BLaER1 (cell line): ENCODE measurements around the gene ADARB1.

Source experiments
- H3K27ac ChIP-seq: shearing (Covaris generic); formaldehyde crosslinking; 2 replicates; pipeline ENCODE4 v1.8.1; 2022
- H3K27me3 ChIP-seq: shearing (Covaris generic); formaldehyde crosslinking; 2 replicates; pipeline ENCODE4 v1.8.1; 2022
- H3K36me3 ChIP-seq: shearing (Covaris generic); formaldehyde crosslinking; 2 replicates; pipeline ENCODE4 v1.8.1; 2022
- H3K4me1 ChIP-seq: shearing (Covaris generic); formaldehyde crosslinking; 2 replicates; pipeline ENCODE4 v1.8.1; 2022
- H3K4me2 ChIP-seq: shearing (Covaris generic); formaldehyde crosslinking; 2 replicates; pipeline ENCODE4 v1.8.1; 2022
- H3K4me3 ChIP-seq: shearing (Covaris generic); formaldehyde crosslinking; 2 replicates; pipeline ENCODE4 v1.8.1; 2022
- H3K9ac ChIP-seq: shearing (Covaris generic); formaldehyde crosslinking; 2 replicates; pipeline ENCODE4 v1.8.1; 2022
- H3K9me3 ChIP-seq: shearing (Covaris generic); formaldehyde crosslinking; 2 replicates; pipeline ENCODE4 v1.8.1; 2022
- H4K20me1 ChIP-seq: shearing (Covaris generic); formaldehyde crosslinking; 2 replicates; pipeline ENCODE4 v1.8.1; 2022
- Cebpa-rat ChIP-seq: shearing (Covaris generic); IDR thresholded peaks from 2 replicates; pipeline ENCODE4 v1.8.1; 2022

The ADARB1 gene

GRCh38 chr21:45090966-45091365 is 16.6 kb downstream of the ADARB1 start:
- Histone ChIP-seq H3K27ac (no peak overlapping the region), H3K9me3 (no peaks in the 10 kb centered on the region), H3K9ac (no peak overlapping the region), H3K36me3 (peaks cover 21% of the 10 kb centered on the region), H3K4me2 (peak overlapping the region; percentile 81), H4K20me1 (peaks cover 100% of the 10 kb centered on the region), H3K4me3 (no peak overlapping the region), H3K27me3 (no peaks in the 10 kb centered on the region), H3K4me1 (peaks cover 95% of the 10 kb centered on the region)
- no peak for TF ChIP-seq Cebpa-rat

- peak overlapping the region; percentile 62 for H3K27ac ChIP-seq
- H3K36me3 ChIP-seq = peaks cover 28% of the 10 kb centered on the region
- TF ChIP-seq Cebpa-rat = no peak
- H3K4me1 ChIP-seq = peaks cover 95% of the 10 kb centered on the region
- no peaks in the 10 kb centered on the region for H3K27me3 ChIP-seq
- H3K9me3 ChIP-seq = no peaks in the 10 kb centered on the region
- no peak overlapping the region for H3K4me3 ChIP-seq
- no peak overlapping the region; the same call in 1 of the 2 replicates for H3K9ac ChIP-seq
- peaks cover 100% of the 10 kb centered on the region for H4K20me1 ChIP-seq
- peak overlapping the region; percentile 81 for H3K4me2 ChIP-seq
Observed at GRCh38 chr21:45091550-45092322, 17.4 kb downstream of the ADARB1 start.

GRCh38 chr21:45093035-45093532 is 18.7 kb downstream of the ADARB1 start:
- 0 out of 2 replicates have a peak overlapping the region, but pooled peaks have one; percentile 13 for H3K4me3 ChIP-seq
- peak overlapping the region; percentile 81 for H3K4me2 ChIP-seq
- peak overlapping the region; percentile 59 for H3K9ac ChIP-seq
- no peaks in the 10 kb centered on the region for H3K27me3 ChIP-seq
- TF ChIP-seq Cebpa-rat = no peak
- H3K27ac ChIP-seq = peak overlapping the region; percentile 65
- peaks cover 99% of the 10 kb centered on the region for H4K20me1 ChIP-seq
- peaks cover 32% of the 10 kb centered on the region for H3K36me3 ChIP-seq
- no peaks in the 10 kb centered on the region for H3K9me3 ChIP-seq
- H3K4me1 ChIP-seq = peaks cover 95% of the 10 kb centered on the region

GRCh38 chr21:45094412-45094811 is 20.0 kb downstream of the ADARB1 start:
- Histone ChIP-seq H3K4me2 (peak overlapping the region; percentile 81), H3K9me3 (no peaks in the 10 kb centered on the region), H3K4me1 (peaks cover 98% of the 10 kb centered on the region), H3K36me3 (peaks cover 29% of the 10 kb centered on the region), H3K4me3 (no peak overlapping the region), H3K27me3 (no peaks in the 10 kb centered on the region), H4K20me1 (peaks cover 99% of the 10 kb centered on the region), H3K27ac (0 out of 2 replicates have a peak overlapping the region, but pooled peaks have one; percentile 22), H3K9ac (no peak overlapping the region)
- TF ChIP-seq Cebpa-rat = no peak

- no peaks in the 10 kb centered on the region for H3K27me3 ChIP-seq
- H3K36me3 ChIP-seq = peaks cover 33% of the 10 kb centered on the region
- H3K27ac ChIP-seq = 0 out of 2 replicates have a peak overlapping the region, but pooled peaks have one; percentile 9
- peak overlapping the region; percentile 81 for H3K4me2 ChIP-seq
- H4K20me1 ChIP-seq = peaks cover 99% of the 10 kb centered on the region
- peaks cover 100% of the 10 kb centered on the region for H3K4me1 ChIP-seq
- H3K9me3 ChIP-seq = no peaks in the 10 kb centered on the region
- TF ChIP-seq Cebpa-rat = no peak
- H3K9ac ChIP-seq = no peak overlapping the region
- no peak overlapping the region for H3K4me3 ChIP-seq
Observed at GRCh38 chr21:45095505-45095904, 21.1 kb downstream of the ADARB1 start.

GRCh38 chr21:45096217-45096616 is 21.8 kb downstream of the ADARB1 start:
- 0 out of 2 replicates have a peak overlapping the region, but pooled peaks have one; percentile 9 for H3K27ac ChIP-seq
- H3K4me1 ChIP-seq = peaks cover 100% of the 10 kb centered on the region
- H3K4me3 ChIP-seq = no peak overlapping the region
- no peaks in the 10 kb centered on the region for H3K9me3 ChIP-seq
- no peaks in the 10 kb centered on the region for H3K27me3 ChIP-seq
- H3K9ac ChIP-seq = no peak overlapping the region
- no peak for TF ChIP-seq Cebpa-rat
- H4K20me1 ChIP-seq = peaks cover 99% of the 10 kb centered on the region
- peaks cover 40% of the 10 kb centered on the region for H3K36me3 ChIP-seq
- peak overlapping the region; percentile 81 for H3K4me2 ChIP-seq

GRCh38 chr21:45097827-45098387 is 23.5 kb downstream of the ADARB1 start:
- H3K9ac ChIP-seq = no peak overlapping the region
- TF ChIP-seq Cebpa-rat = no peak
- no peak overlapping the region for H3K27ac ChIP-seq
- H3K9me3 ChIP-seq = no peaks in the 10 kb centered on the region
- H3K36me3 ChIP-seq = peaks cover 40% of the 10 kb centered on the region
- H4K20me1 ChIP-seq = peaks cover 98% of the 10 kb centered on the region
- peaks cover 99% of the 10 kb centered on the region for H3K4me1 ChIP-seq
- H3K4me2 ChIP-seq = peak overlapping the region; percentile 26; the same call in 1 of the 2 replicates
- H3K4me3 ChIP-seq = no peak overlapping the region
- H3K27me3 ChIP-seq = no peaks in the 10 kb centered on the region

- Histone ChIP-seq H4K20me1 (peaks cover 94% of the 10 kb centered on the region), H3K9ac (no peak overlapping the region), H3K9me3 (no peaks in the 10 kb centered on the region), H3K4me3 (no peak overlapping the region), H3K36me3 (peaks cover 40% of the 10 kb centered on the region), H3K4me2 (peak overlapping the region; percentile 26), H3K27ac (no peak overlapping the region), H3K4me1 (peaks cover 99% of the 10 kb centered on the region), H3K27me3 (no peaks in the 10 kb centered on the region)
- no peak for TF ChIP-seq Cebpa-rat
Observed at GRCh38 chr21:45098867-45099266, 24.5 kb downstream of the ADARB1 start.

GRCh38 chr21:45099571-45099970 is 25.2 kb downstream of the ADARB1 start:
- H4K20me1 ChIP-seq = peaks cover 94% of the 10 kb centered on the region
- H3K4me3 ChIP-seq = no peak overlapping the region
- H3K4me1 ChIP-seq = peaks cover 99% of the 10 kb centered on the region
- H3K27me3 ChIP-seq = no peaks in the 10 kb centered on the region
- no peak overlapping the region for H3K27ac ChIP-seq
- no peak overlapping the region for H3K4me2 ChIP-seq
- no peak for TF ChIP-seq Cebpa-rat
- H3K36me3 ChIP-seq = peaks cover 40% of the 10 kb centered on the region
- no peak overlapping the region for H3K9ac ChIP-seq
- no peaks in the 10 kb centered on the region for H3K9me3 ChIP-seq

- no peak overlapping the region for H3K9ac ChIP-seq
- peaks cover 99% of the 10 kb centered on the region for H3K4me1 ChIP-seq
- no peak overlapping the region for H3K27ac ChIP-seq
- H3K4me2 ChIP-seq = no peak overlapping the region
- H3K9me3 ChIP-seq = no peaks in the 10 kb centered on the region
- H3K36me3 ChIP-seq = peaks cover 30% of the 10 kb centered on the region
- H3K27me3 ChIP-seq = no peaks in the 10 kb centered on the region
- no peak overlapping the region for H3K4me3 ChIP-seq
- peaks cover 84% of the 10 kb centered on the region for H4K20me1 ChIP-seq
- TF ChIP-seq Cebpa-rat = no peak
Observed at GRCh38 chr21:45100866-45101265, 26.5 kb downstream of the ADARB1 start.
